HepG2 (cell line): ENCODE data around the gene NOTCH3. TPM values are rescaled to one million over a fixed set of nuclear protein-coding genes. Genes with fewer than 3 reads are reported as not detected.

Source experiments
- ATF7 ChIP-seq, 2 experiments: fragments of 450-650 bp in 1 of 2; sonication (generic) in 1 of 2; formaldehyde crosslinking in 1 of 2; IDR thresholded peaks; 2 replicates each; pipeline versions ENCODE4 v1.4.0 to v1.6.1; 2016 to 2020; ENCODE audit warnings: antibody characterized with exemption in 1 of 2, mild to moderate bottlenecking in 1 of 2, missing genetic modification reagents in 1 of 2
- EED ChIP-seq: sonication (generic); formaldehyde crosslinking; IDR thresholded peaks from 2 replicates; pipeline ENCODE4 v1.5.0; 2020; ENCODE audit warnings: mild to moderate bottlenecking, missing genetic modification reagents
- ELF3 ChIP-seq: IDR thresholded peaks from 2 replicates; pipeline ENCODE4 v1.6.1; 2016; ENCODE audit warnings: missing genetic modification reagents, missing compliant biosample characterization
- FOXO1 ChIP-seq: sonication (generic); formaldehyde crosslinking; IDR thresholded peaks from 2 replicates; pipeline ENCODE4 v1.4.0; 2020; ENCODE audit warnings: missing genetic modification reagents
- MED13 ChIP-seq: sonication (generic); formaldehyde crosslinking; IDR thresholded peaks from 2 replicates; pipeline ENCODE4 v1.5.0; 2020; ENCODE audit warnings: missing genetic modification reagents
- NR3C1 ChIP-seq: sonication (generic); formaldehyde crosslinking; IDR thresholded peaks from 2 replicates; pipeline ENCODE4 v1.4.0; 2020; ENCODE audit warnings: missing genetic modification reagents
- SRSF9 ChIP-seq: fragments of 200-400 bp; formaldehyde crosslinking; IDR thresholded peaks from 2 replicates; pipeline ENCODE4 v1.6.1; 2018; ENCODE audit warnings: borderline replicate concordance, mild to moderate bottlenecking, low read depth, low read length; ENCODE audit not compliant: insufficient read depth, poor library complexity, severe bottlenecking
- TBL1XR1 ChIP-seq: fragments of 150-350 bp; IDR thresholded peaks from 2 replicates; pipeline ENCODE4 v1.6.1; 2014; ENCODE audit warnings: borderline replicate concordance, low read length; ENCODE audit not compliant: partially characterized antibody
- TSC22D2 ChIP-seq: sonication (generic); formaldehyde crosslinking; IDR thresholded peaks from 2 replicates; pipeline ENCODE4 v1.5.1; 2020; ENCODE audit warnings: missing genetic modification reagents, mild to moderate bottlenecking, borderline replicate concordance
- YY1 ChIP-seq: IDR thresholded peaks from 2 replicates; pipeline ENCODE4 v1.6.1; 2011; ENCODE audit warnings: low read length, low read depth, moderate library complexity, mild to moderate bottlenecking; ENCODE audit not compliant: insufficient read depth, insufficient replicate concordance
- ZBTB7B ChIP-seq: sonication (generic); formaldehyde crosslinking; IDR thresholded peaks from 2 replicates; pipeline ENCODE4 v1.4.0; 2020; ENCODE audit warnings: missing genetic modification reagents
- ZFP37 ChIP-seq: sonication (generic); formaldehyde crosslinking; IDR thresholded peaks from 2 replicates; pipeline ENCODE4 v1.4.0; 2020; ENCODE audit warnings: missing genetic modification reagents, borderline replicate concordance
- ZKSCAN5 ChIP-seq: sonication (generic); formaldehyde crosslinking; IDR thresholded peaks from 2 replicates; pipeline ENCODE4 v1.5.1; 2020; ENCODE audit warnings: mild to moderate bottlenecking, missing genetic modification reagents
- ZNF180 ChIP-seq: sonication (generic); formaldehyde crosslinking; IDR thresholded peaks from 2 replicates; pipeline ENCODE4 v1.4.0; 2020; ENCODE audit warnings: low read depth, missing genetic modification reagents, borderline replicate concordance
- ZNF230 ChIP-seq: sonication (generic); formaldehyde crosslinking; IDR thresholded peaks from 2 replicates; pipeline ENCODE4 v1.4.0; 2020; ENCODE audit warnings: mild to moderate bottlenecking, missing genetic modification reagents
- ZNF383 ChIP-seq: sonication (generic); formaldehyde crosslinking; IDR thresholded peaks from 2 replicates; pipeline ENCODE4 v1.4.0; 2020; ENCODE audit warnings: missing genetic modification reagents, mild to moderate bottlenecking, borderline replicate concordance
- ZNF605 ChIP-seq: sonication (generic); formaldehyde crosslinking; IDR thresholded peaks from 2 replicates; pipeline ENCODE4 v1.8.0; 2022; ENCODE audit warnings: mild to moderate bottlenecking, missing genetic modification reagents
- ZNF660 ChIP-seq: sonication (generic); formaldehyde crosslinking; IDR thresholded peaks from 2 replicates; pipeline ENCODE4 v1.5.1; 2020; ENCODE audit warnings: mild to moderate bottlenecking, low read depth, missing genetic modification reagents, borderline replicate concordance
- polyA plus RNA-seq, 8 experiments: library from polyadenylated mRNA; depleted of rRNA in 3 of 8; stranded (reverse) in 7 of 8; unstranded in 1 of 8; fragments of >200 nt; fragmentation: Illumina TruSeq in 4 of 8; extraction: Trizol in 4 of 8; gene quantifications; 2 replicates each; pipeline versions ENCODE4 v1.2.1 to v1.2.3, GENCODE V29; 2011 to 2016; ENCODE audit warnings: low read depth in 4 of 8, missing spikeins in 1 of 8, mixed read lengths in 1 of 8; ENCODE audit not compliant: insufficient read depth in 1 of 8
- total RNA-seq, 5 experiments: library from RNA; depleted of rRNA; stranded (reverse); fragments of >200 nt; fragmentation: Illumina TruSeq; extraction: Trizol; gene quantifications; 2 replicates each; pipeline ENCODE4 v1.2.3, GENCODE V29; 2016; ENCODE audit warnings: low read depth in 1 of 5
- TF ChIP-seq, protein P1 (sequence below): sonication (generic); formaldehyde crosslinking; IDR thresholded peaks from 2 replicates; pipeline ENCODE4 v1.8.1; 2023; ENCODE audit warnings: mild to moderate bottlenecking, inconsistent platforms, moderate library complexity, missing genetic modification reagents, borderline replicate concordance
- TF ChIP-seq, protein P2 (sequence below): sonication (generic); formaldehyde crosslinking; IDR thresholded peaks from 2 replicates; pipeline ENCODE4 v1.5.0; 2020; ENCODE audit warnings: missing genetic modification reagents
- TF ChIP-seq, protein P3 (sequence below): sonication (generic); formaldehyde crosslinking; IDR thresholded peaks from 2 replicates; pipeline ENCODE4 v1.8.0; 2022; ENCODE audit warnings: missing genetic modification reagents, mild to moderate bottlenecking, inconsistent platforms, borderline replicate concordance

The NOTCH3 gene
- total and polyA plus RNA-seq, 2 of the 13 experiments (the other 11 are each of a cell fraction or from before 2014, with no cell fraction given): 0.09 to 0.28 TPM

DNA sequence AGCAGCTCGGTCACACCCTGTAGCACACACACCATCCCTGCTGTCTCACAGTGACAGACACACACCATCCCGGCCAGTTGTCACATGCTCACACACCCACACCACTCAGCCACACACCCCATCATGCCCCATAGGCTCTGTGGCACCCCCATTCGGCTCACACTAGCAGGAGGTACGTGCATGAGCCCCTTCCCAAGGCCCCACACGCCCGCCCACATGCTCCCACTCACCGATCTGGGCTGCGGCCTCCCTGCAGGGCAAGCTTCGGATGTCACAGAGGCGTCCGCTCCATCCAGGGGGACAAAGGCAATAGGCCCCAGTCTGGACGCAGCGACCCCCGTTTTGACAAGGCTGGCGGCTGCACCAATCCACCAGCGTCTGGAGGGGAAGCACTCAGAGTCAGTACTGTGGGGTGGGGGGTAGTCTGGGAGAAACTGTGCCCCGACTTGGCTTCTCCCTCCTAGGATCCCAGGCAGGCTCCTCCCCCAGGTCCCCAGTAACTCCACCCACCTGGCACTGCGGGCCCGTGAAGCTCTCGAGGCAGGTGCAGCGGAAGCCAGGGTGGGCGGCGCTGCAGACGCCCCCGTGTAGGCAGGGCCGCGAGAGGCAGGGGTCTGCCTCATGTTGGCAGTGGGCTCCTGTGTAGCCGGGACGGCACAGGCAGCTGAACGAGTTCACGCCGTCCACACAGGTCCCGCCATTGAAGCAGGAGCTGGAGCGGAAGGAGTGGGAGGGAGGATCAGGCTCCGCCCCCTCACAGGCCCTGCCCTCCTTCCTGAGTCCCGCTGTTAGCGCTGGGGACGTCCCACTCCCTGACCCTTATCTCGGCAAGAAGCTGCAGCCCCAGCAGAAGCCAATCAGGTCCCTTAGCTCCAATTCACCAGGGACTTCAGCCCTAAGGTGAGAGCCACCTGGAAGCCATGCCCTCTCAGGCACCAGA lies 20.1 kb downstream of the NOTCH3 start (continued):
- TF ChIP-seq NR3C1 (CRISPR knock-in tag) (no peak), ATF7 (IDR thresholded peaks at IDR 0.05) (no peak), ATF7 (CRISPR knock-in tag; IDR thresholded peaks at IDR 0.05) (no peak), MED13 (no peak), TBL1XR1 (no peak), ZNF660 (no peak), EED (CRISPR knock-in tag) (0 out of 2 replicates have a peak, but pooled peaks have one; percentile 72), ZKSCAN5 (CRISPR knock-in tag) (no peak), YY1 (peak; percentile 66), SRSF9 (no peak), ZNF230 (0 out of 2 replicates have a peak, but pooled peaks have one; percentile 43), ZNF605 (CRISPR knock-in tag) (peak; percentile 58), ZNF383 (CRISPR knock-in tag) (no peak), ELF3 (CRISPR knock-in tag) (peak; percentile 35; the same call in 1 of the 2 replicates), FOXO1 (0 out of 2 replicates have a peak, but pooled peaks have one; percentile 22), TSC22D2 (CRISPR knock-in tag) (no peak), ZNF180 (CRISPR knock-in tag) (no peak), ZBTB7B (CRISPR knock-in tag) (no peak), ZFP37 (no peak)
- TF ChIP-seq, protein P1, sequence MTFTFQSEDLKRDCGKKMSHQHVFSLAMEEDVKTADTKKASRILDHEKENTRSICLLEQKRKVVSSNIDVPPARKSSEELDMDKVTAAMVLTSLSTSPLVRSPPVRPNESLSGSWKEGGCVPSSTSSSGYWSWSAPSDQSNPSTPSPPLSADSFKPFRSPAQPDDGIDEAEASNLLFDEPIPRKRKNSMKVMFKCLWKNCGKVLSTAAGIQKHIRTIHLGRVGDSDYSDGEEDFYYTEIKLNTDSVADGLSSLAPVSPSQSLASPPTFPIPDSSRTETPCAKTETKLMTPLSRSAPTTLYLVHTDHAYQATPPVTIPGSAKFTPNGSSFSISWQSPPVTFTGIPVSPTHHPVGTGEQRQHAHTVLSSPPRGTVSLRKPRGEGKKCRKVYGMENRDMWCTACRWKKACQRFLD (CRISPR knock-in tag): no peak
- TF ChIP-seq, protein P2, sequence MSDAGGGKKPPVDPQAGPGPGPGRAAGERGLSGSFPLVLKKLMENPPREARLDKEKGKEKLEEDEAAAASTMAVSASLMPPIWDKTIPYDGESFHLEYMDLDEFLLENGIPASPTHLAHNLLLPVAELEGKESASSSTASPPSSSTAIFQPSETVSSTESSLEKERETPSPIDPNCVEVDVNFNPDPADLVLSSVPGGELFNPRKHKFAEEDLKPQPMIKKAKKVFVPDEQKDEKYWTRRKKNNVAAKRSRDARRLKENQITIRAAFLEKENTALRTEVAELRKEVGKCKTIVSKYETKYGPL (CRISPR knock-in tag): no peak
- TF ChIP-seq, protein P3, sequence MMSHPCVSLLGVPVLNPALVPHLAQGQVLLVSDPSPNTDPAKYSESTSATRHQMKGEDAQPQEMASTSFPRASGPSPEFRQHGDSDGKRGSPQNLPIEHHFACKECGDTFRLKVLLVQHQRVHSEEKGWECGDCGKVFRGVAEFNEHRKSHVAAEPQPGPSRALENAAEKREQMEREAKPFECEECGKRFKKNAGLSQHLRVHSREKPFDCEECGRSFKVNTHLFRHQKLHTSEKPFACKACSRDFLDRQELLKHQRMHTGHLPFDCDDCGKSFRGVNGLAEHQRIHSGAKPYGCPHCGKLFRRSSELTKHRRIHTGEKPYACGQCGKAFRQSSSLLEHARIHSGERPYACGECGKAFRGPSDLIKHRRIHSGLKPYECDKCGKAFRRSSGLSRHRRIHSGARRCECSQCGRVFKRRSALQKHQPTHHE: 0 out of 2 replicates have a peak, but pooled peaks have one; percentile 44
